Activated naive CD8-positive, alpha-beta T cell treated with anti-CD3 and anti-CD28 coated beads, Interleukin-2, amount 50 U/mL, for 24 hours (primary cell): ENCODE data around the gene XRCC5.
"Not testable (repeated sequence)": the region's sequence is repeated elsewhere in the genome, so short reads cannot be mapped to it uniquely, and the experiment has no call there.

ENCODE experiments used
- ATAC-seq: fragments of 150-1000 bp; cut with Tn5 transposase; one replicate; pipeline ENCODE4 v1.10.0; 2021
- DNase-seq: peaks from one replicate; pipeline ENCODE4 v3.0.0; 2021
- H3K27ac Mint-ChIP-seq: one replicate; pipeline ENCODE4 v1.8.0; 2021; ENCODE audit warnings: mild to moderate bottlenecking, mixed read lengths
- H3K27me3 Mint-ChIP-seq: one replicate; pipeline ENCODE4 v1.8.0; 2021; ENCODE audit warnings: mixed read lengths
- H3K36me3 Mint-ChIP-seq: one replicate; pipeline ENCODE4 v1.8.0; 2021; ENCODE audit warnings: low read depth, mixed read lengths
- H3K4me1 Mint-ChIP-seq: one replicate; pipeline ENCODE4 v1.8.0; 2021; ENCODE audit warnings: mixed read lengths
- H3K4me3 Mint-ChIP-seq: one replicate; pipeline ENCODE4 v1.8.0; 2021; ENCODE audit warnings: mild to moderate bottlenecking, moderate library complexity, mixed read lengths
- H3K9me3 Mint-ChIP-seq: one replicate; pipeline ENCODE4 v1.8.0; 2021; ENCODE audit warnings: mixed read lengths

The XRCC5 gene

DNA sequence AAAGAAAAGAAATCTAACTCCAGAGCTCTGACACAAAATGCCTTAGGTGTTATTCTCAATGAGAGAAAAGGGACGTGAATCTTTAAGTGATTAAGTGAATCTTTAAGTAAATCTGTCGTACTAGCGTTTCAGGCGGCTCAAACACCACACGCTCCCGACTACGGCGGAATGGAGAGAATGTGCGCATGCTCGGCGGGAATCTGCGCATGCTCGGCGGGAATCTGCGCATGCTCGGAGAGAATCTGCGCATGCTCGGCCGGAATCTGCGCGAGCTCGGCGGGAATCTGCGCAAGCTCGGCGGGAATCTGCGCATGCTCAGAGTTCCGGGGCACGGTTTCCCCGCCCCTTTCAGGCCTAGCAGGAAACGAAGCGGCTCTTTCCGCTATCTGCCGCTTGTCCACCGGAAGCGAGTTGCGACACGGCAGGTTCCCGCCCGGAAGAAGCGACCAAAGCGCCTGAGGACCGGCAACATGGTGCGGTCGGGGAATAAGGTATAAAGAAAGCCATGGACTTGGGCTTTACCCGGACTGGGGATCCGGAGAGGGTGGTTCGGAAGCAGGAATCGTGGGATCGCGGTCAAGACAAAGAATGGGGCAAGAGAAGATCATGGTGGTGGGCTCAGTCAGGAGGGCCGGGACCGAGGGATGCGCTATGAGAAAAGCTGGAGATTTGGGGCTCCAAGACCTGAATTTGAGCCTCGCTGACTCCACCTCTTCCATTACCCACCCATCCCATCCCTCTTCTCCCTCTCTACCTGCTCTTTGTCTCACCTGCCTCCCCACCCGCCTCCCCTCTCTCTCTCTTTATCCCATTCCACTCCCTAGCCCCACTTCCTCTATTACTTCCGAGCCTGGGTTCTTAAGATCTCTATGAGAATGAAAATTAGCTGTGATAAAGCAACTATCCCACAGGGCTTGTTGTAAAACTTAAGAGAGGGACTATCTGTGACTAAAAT lies at the start of gene XRCC5:
TSS of gene XRCC5 (plus strand) at position 382 of the 955 bp plus-strand sequence. CDS start at position 471, 89 bp downstream.
- ATAC-seq (peak; percentile 84), DNase-seq (peak; percentile 99)
- Mint-ChIP-seq H3K27me3 (peaks cover 3% of the 10 kb centered on the region), H3K27ac (peak within 1 kb of the TSS; percentile 99), H3K36me3 (peaks cover 49% of the 10 kb centered on the region), H3K9me3 (no peaks in the 10 kb centered on the region), H3K4me1 (peaks cover 53% of the 10 kb centered on the region), H3K4me3 (peak within 1 kb of the TSS; percentile 100)

DNA sequence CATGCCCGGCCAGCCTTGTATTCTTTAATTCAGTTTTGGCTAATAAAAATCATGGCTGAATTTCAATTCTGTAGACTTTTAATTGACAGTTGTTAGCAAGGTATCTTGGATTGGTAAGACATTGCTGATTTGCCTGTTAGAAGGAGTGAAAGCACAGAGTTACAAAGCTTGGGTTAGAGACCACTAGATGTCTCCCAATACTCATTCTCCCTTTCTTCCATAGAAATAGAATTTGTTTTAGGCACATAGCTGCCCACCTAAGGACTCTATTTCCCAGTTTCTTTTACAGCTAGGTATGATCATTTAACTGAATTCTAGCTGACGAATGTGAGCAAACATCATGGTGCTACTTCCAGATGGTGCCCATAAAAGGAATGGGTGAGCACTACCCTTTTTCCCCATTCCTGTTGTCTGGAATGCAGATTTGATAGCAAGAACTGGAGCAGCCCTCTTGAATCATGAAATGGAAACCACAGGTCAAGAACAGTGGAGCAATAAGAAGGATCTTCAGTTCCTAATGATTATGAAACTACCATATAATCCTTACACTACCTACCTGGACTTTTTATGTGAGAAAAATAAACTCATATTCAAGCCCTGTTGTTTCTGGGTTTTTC lies 45.0 kb upstream of the XRCC5 start:
- ATAC-seq, result no peak
- Mint-ChIP-seq H3K4me1 (peaks cover 15% of the 10 kb centered on the region), H3K27ac (no peak overlapping the region), H3K27me3 (no peaks in the 10 kb centered on the region), H3K36me3 (peaks cover 4% of the 10 kb centered on the region), H3K4me3 (no peak overlapping the region), H3K9me3 (no peaks in the 10 kb centered on the region)
- DNase-seq, result no peak

DNA sequence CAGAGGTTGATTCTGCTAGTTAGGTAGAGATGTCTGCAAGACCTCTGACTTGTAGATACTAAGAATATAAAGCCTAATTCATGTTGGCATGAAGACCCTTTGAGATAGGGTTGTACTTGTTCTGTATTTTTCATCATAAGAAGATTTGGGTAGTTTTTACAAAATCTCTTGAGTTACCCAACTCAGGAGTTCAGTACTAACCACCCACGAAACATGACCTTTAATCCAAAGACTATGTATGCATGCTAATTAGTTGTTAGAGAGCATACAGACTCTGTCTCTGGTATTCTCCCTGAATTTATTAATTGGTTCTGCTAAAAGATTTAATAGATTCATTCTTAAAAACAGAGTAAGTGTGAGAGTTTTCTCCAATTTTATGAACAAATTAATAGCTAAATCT lies 44.5 kb upstream of the XRCC5 start:
- no peak for DNase-seq
- Mint-ChIP-seq H3K4me3 (no peak overlapping the region), H3K36me3 (no peaks in the 10 kb centered on the region), H3K27ac (no peak overlapping the region), H3K9me3 (no peaks in the 10 kb centered on the region), H3K27me3 (no peaks in the 10 kb centered on the region), H3K4me1 (peaks cover 17% of the 10 kb centered on the region)
- ATAC-seq, result peak; percentile 68

DNA sequence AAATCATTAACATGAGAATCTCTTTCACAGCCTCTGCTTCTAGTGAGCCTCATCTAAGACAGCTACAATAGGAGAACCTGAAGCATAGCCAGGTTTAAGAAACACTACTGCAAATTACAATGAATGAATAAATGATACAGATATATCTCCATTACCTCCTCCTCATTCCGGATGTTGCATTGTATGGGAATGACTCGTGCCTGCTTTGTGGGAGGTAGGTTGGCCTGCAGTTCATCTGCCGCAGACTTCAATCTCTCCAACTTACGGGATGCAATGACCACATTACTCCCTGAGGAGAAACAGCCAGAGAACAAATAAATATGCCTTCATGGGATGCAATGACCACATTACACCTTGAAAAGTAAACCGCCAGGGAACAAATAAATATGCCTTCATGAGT lies 42.9 kb upstream of the XRCC5 start:
- Mint-ChIP-seq H3K9me3 (no peaks in the 10 kb centered on the region), H3K4me3 (no peak overlapping the region), H3K27ac (no peak overlapping the region), H3K36me3 (no peaks in the 10 kb centered on the region), H3K27me3 (no peaks in the 10 kb centered on the region), H3K4me1 (peaks cover 17% of the 10 kb centered on the region)
- DNase-seq (no peak), ATAC-seq (no peak)

DNA sequence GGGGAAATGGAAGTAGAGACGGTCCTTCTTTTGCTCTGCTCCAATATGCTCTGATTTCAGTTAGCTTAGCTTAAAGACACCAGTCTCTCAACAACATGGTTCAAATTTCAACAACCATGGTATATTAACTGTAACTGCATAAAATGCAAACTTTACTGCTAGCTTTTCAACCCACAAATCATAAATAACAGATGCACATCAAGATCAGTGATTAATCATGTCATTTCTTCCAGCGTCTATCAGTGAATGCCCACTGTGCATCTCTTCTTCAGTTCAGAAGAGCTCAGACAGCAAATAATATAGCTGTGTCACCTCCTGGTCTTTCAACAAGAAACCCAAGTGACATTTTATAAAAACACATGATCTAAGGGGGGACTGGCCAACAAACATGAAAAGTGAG lies 40.1 kb upstream of the XRCC5 start:
- peaks cover 22% of the 10 kb centered on the region for H3K4me1 Mint-ChIP-seq
- H3K36me3 Mint-ChIP-seq, result peaks cover 3% of the 10 kb centered on the region
- H3K4me3 Mint-ChIP-seq, result no peak overlapping the region
- no peak overlapping the region for H3K27ac Mint-ChIP-seq
- no peaks in the 10 kb centered on the region for H3K27me3 Mint-ChIP-seq
- no peaks in the 10 kb centered on the region for H3K9me3 Mint-ChIP-seq
- DNase-seq (no peak), ATAC-seq (no peak)

DNA sequence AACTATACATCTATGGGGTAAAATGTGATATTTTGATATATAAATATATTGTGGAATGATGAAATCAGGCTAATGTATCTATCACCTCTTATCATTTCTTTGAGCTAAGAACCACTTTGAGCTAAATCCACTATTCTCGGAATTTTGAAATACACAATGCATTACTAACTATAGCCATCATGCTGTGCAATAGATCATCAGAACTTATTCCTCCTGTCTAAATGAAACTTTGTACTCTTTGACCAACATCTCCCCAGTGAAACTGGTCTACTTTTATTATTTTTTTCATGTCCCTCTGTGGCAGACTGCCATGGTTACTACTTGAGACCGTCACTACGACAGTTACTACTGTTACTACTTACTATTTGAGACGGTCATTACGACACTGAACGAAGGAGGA lies 39.0 kb upstream of the XRCC5 start:
- peaks cover 24% of the 10 kb centered on the region for H3K4me1 Mint-ChIP-seq
- H3K27me3 Mint-ChIP-seq, result no peaks in the 10 kb centered on the region
- H3K4me3 Mint-ChIP-seq, result no peak overlapping the region
- peaks cover 3% of the 10 kb centered on the region for H3K36me3 Mint-ChIP-seq
- H3K9me3 Mint-ChIP-seq, result no peaks in the 10 kb centered on the region
- no peak overlapping the region for H3K27ac Mint-ChIP-seq
- DNase-seq (no peak), ATAC-seq (no peak)

DNA sequence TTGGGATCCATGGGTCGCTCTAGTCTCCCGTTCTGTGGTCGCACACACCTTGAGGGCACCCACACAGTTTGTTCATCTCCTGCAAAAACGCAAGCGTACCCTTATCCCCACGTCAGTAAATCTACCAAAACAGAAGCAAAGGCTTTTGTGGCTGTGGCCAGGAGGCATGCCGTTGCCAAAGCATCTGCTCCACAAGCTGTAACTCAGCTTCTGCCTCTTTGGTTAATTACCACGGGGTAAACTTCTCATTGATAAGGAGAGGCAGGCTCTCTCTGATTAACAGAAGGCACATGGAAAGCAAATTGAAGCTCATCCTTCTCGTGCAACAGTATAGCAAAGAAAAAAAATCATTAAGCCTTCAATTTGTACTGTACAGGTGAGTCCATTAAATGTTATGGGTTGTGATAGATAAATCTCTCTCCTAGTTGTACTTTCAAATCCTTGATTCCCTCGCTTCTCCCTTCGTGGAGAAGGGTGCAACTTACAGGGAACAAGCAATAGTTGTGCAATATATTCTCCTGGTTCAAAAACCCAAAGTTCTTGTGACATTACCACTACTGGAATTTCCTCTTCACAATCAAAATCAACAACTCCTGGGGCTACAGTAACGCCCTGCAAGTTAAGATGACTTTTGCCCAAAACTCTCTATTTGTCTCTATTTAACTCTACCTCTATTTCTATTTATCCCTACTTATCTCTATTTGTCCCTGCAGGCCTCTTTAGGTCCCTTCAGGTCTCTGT lies 37.9 kb upstream of the XRCC5 start:
- H3K9me3 Mint-ChIP-seq, result no peaks in the 10 kb centered on the region
- H3K4me3 Mint-ChIP-seq, result no peak overlapping the region
- H3K27ac Mint-ChIP-seq, result no peak overlapping the region
- ATAC-seq (no peak), DNase-seq (no peak)
- H3K36me3 Mint-ChIP-seq, result peaks cover 3% of the 10 kb centered on the region
- no peaks in the 10 kb centered on the region for H3K27me3 Mint-ChIP-seq
- H3K4me1 Mint-ChIP-seq, result peaks cover 26% of the 10 kb centered on the region

DNA sequence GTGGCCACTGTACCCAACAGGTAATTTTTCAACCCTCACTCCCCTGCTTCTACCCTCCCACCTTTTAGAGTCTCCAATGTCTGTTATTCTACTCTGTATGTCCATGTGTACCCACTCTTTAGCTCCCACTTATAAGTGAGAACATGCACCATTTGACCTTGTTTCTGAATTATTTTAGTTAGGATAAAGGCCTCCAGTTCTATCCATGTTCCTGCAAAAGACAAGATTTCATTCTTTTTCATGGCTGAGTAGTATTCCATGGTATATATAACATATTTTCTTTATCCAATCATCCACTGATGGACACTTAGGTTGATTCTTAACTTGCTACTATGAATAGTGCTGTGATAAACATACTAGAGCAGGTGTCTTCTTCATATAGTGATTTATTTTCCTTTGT lies 36.7 kb upstream of the XRCC5 start:
- no peak overlapping the region for H3K27ac Mint-ChIP-seq
- peaks cover 26% of the 10 kb centered on the region for H3K4me1 Mint-ChIP-seq
- ATAC-seq (no peak), DNase-seq (no peak)
- H3K27me3 Mint-ChIP-seq, result no peaks in the 10 kb centered on the region
- no peaks in the 10 kb centered on the region for H3K9me3 Mint-ChIP-seq
- H3K4me3 Mint-ChIP-seq, result no peak overlapping the region
- peaks cover 3% of the 10 kb centered on the region for H3K36me3 Mint-ChIP-seq

DNA sequence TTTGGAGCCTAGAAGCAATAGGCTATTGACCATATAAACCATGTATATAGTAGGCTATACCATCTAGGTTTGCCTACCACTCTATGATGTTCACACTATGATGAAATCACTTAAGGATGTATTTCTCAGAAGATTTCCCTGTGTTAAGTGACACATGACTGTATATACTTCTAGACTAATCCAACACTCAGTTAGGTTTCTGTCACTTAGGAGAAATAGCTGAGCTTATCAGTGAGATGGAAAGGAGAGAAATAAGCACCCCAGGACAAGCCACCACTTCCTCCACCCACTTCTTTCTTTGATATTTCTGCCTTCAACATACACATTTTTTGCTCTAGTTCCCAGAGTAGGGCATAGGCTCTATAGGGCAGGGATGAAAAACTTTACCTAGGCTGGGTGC lies 35.4 kb upstream of the XRCC5 start:
- H3K27me3 Mint-ChIP-seq, result no peaks in the 10 kb centered on the region
- no peak for DNase-seq
- peak overlapping the region; percentile 30 for H3K27ac Mint-ChIP-seq
- H3K4me1 Mint-ChIP-seq, result peaks cover 23% of the 10 kb centered on the region
- H3K36me3 Mint-ChIP-seq, result peaks cover 3% of the 10 kb centered on the region
- peak; percentile 79 for ATAC-seq
- H3K4me3 Mint-ChIP-seq, result no peak overlapping the region
- no peaks in the 10 kb centered on the region for H3K9me3 Mint-ChIP-seq

DNA sequence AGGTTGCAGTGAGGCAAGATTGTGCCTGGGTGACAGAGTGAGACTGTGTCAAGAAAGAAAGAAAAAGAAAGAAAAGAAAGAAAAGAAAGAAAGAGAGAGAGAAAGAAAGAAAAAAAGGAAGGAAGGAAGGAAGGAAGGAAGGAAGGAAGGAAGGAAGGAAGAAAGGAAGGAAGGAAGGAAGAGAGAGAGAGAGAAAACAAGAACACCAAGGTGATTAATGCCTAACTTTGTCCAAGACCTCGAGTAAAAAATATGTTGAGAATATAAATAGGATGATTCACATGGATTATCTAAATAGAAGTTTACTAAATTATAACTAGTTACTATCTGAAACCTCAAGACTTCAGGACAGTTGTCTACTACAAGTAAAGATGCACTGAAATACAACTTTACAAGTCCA lies 34.8 kb upstream of the XRCC5 start:
- no peaks in the 10 kb centered on the region for H3K27me3 Mint-ChIP-seq
- no peak overlapping the region for H3K4me3 Mint-ChIP-seq
- ATAC-seq, result no peak
- no peak overlapping the region for H3K27ac Mint-ChIP-seq
- H3K36me3 Mint-ChIP-seq, result peaks cover 3% of the 10 kb centered on the region
- peaks cover 22% of the 10 kb centered on the region for H3K4me1 Mint-ChIP-seq
- no peaks in the 10 kb centered on the region for H3K9me3 Mint-ChIP-seq
- no peak for DNase-seq

DNA sequence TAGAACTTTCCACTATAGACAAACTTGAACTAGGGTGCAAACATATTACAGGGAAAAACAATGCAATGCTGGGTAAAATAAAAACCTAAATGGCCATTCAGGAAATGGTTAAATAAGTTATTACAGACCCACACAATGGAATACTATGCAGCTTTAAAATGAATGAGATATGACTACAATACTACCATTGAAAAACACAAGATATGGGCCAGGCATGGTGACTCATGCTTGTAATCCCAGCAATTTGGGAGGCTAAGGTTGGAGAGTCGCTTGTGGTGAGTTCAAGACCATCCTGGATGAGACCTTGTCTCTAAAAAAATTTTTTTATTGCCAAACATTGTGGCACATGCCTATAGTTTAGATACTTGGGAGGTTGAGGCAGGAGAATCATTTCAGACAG lies 34.4 kb upstream of the XRCC5 start:
- Mint-ChIP-seq H3K4me3 (no peak overlapping the region), H3K36me3 (peaks cover 3% of the 10 kb centered on the region), H3K9me3 (no peaks in the 10 kb centered on the region), H3K27ac (no peak overlapping the region), H3K27me3 (no peaks in the 10 kb centered on the region), H3K4me1 (peaks cover 22% of the 10 kb centered on the region)
- ATAC-seq (no peak), DNase-seq (no peak)

DNA sequence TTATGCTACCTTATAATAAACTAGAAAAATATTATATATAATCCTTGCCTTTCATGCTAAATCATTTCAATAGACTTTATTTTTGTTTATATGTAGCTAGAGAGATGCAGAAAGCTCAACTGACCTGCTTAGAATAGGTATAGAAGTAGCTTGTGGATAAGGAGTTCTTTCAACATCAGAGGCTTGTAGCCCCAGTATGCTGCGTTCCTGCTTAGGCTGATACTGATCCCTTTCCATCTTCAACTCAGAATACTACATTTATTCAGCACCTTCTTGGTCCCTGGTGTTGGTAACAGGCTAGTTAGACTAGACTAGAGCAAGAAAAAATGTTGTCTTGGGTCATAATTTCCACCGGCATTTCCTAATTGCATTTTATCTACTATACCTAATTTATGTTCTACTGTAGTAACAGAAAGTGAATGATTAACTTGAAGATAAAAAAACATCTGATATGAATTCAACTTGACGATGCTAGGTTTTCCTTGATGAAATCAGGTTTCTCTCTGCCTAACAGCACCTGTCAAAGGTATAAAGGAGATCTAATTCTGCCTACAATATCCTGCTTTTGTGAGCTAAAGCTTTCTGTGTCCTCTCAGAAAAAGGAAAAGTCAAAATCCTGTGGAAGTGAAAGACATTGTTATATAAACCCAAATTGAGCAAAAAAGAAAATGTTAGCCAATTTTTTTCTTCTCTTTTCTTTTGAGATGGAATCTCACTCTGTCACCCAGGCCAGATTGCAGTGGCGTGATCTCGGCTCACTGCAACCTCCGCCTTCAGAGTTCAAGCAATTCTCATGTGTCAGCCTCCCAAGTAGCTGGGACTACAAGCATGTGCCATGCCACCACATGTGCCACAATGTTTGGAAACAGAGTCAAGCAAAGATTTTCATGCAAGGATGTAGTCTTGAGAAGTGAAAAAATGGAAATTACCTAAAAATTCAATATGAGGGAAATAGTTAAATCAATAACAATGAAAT lies 33.4 kb upstream of the XRCC5 start:
- peaks cover 29% of the 10 kb centered on the region for H3K4me1 Mint-ChIP-seq
- H3K27me3 Mint-ChIP-seq, result no peaks in the 10 kb centered on the region
- peaks cover 3% of the 10 kb centered on the region for H3K36me3 Mint-ChIP-seq
- H3K27ac Mint-ChIP-seq, result no peak overlapping the region
- ATAC-seq (no peak), DNase-seq (no peak)
- H3K4me3 Mint-ChIP-seq, result no peak overlapping the region
- no peaks in the 10 kb centered on the region for H3K9me3 Mint-ChIP-seq

DNA sequence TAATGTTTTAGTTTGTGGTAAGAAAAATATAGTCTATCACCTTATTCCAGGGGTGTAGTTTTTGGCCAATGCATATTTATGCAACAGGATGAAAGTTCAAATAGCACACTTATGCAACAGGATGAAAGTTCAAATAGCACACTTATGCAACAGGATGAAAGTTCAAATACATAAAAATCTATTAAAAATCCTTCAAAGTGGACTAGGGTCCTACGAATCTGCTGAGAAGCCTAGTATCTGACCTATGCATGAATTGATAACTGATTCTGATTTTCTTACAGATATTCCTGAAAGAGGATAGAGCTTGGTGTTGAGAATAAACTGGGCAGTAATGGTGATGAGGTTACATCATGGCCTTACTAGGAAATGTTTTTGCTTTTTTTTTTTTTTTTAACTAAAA lies 30.4 kb upstream of the XRCC5 start:
- no peak overlapping the region for H3K27ac Mint-ChIP-seq
- no peaks in the 10 kb centered on the region for H3K27me3 Mint-ChIP-seq
- no peak overlapping the region for H3K4me3 Mint-ChIP-seq

DNA sequence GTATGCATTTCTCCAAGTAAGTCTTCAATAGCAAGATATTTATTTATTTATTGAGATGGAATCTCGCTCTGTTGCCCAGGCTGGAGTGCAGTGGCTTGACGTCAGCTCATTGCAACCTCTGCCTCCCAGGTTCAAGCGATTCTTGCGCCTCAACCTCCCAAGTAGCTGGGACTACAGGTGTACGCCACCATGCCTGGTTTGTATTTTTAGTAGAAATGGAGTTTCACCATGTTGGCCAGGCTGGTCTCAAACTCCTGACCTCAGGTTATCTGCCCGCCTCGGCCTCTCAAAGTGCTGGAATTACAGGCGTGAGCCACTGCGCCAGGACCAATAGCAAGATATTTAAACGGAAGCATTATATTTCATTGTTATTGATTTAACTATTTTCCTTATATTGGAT lies 29.1 kb upstream of the XRCC5 start:
- not testable (repeated sequence) for H3K27ac Mint-ChIP-seq, H3K36me3 Mint-ChIP-seq, H3K9me3 Mint-ChIP-seq, H3K4me3 Mint-ChIP-seq, DNase-seq, H3K27me3 Mint-ChIP-seq, ATAC-seq
- H3K4me1 Mint-ChIP-seq, result peaks cover 53% of the 10 kb centered on the region

More for the DNA sequence above, 30.4 kb upstream of the XRCC5 start:
- ATAC-seq (no peak), DNase-seq (no peak)
- no peaks in the 10 kb centered on the region for H3K36me3 Mint-ChIP-seq
- H3K4me1 Mint-ChIP-seq, result peaks cover 54% of the 10 kb centered on the region
- H3K9me3 Mint-ChIP-seq, result no peaks in the 10 kb centered on the region
